ENCODE data around the gene SCFD2. TPM values are rescaled to one million over a fixed set of nuclear protein-coding genes. Genes with fewer than 3 reads are reported as not detected.

SCFD2 gene
- total and polyA plus RNA-seq, 4 donors: 4.3 to 28.8 (median 7.4) TPM

DNA sequence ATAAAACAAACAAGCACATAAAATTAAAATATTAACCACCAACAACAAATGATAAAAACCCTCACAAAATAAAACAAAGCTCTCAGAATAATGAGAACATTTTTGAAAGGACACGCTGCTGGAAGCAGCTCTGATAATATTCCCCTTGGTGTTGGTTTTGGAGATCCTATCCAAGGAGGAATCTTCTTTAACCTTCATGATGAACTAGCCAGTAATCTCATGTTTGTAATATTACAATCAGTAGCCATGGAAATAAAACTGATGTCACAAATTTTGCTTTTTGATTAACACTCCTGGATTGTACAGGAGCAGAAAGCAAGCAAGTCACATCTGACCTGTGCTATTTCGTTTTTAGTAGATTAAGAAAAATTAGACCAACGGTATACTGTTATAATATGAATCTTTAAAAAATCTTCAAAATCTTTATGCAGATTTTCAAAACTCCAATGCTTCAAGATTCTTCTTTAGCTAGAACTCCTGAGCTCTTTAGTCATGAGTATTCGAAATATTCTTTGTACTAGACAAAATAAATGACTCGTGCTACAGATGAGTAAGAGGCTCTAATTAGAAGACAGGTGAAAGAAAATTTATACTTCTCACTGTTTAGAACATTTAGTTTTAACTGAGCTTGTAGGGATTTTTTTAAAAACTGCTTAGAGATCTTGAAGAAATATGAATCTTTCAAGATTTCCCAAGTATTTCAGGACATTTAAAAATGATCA is 349.6 kb downstream of the SCFD2 start:
- Histone ChIP-seq H3K4me1 (ENCODE audit: control insufficient read depth in 4 of 4, insufficient read depth in 4 of 4, low read length in 3 of 4) (peaks cover 2 to 20% (median 17%) of the 10 kb centered on the region in 4 donors), H3K27ac (ENCODE audit: low read depth in 1 of 2, low read length in 2 of 2) (no peak overlapping the region)
- 75% methylated on average over 5 of the region's 5 CpGs for WGBS

DNA sequence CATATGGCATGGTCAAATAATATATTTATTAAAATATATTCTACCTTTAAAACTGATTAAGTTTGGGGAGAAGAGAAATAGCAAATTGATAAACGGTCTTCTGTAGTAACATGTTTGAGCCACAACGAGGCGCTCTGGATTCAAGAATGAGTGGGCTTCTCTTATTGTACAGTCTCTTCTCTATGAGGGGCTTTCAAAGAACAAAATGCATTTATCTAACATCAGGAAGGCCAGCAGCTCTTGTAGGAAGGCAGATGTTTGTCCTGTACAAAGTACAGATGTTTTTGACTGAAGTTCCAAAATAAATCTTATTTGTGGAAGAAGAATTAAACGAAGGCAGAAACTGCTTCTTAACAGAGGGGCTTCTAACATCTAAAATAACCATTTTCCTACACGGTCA is 350.2 kb downstream of the SCFD2 start:
- H3K4me1 ChIP-seq (ENCODE audit: control insufficient read depth in 4 of 4, insufficient read depth in 4 of 4, low read length in 3 of 4): peaks cover 2 to 18% (median 15%) of the 10 kb centered on the region in 4 donors

More for the DNA sequence above, 349.6 kb downstream of the SCFD2 start:
- Histone ChIP-seq H3K36me3 (ENCODE audit: control insufficient read depth in 4 of 4, insufficient read depth in 3 of 4, low read depth in 1 of 4, low read length in 3 of 4) (no peaks in the 10 kb centered on the region), H3K27me3 (ENCODE audit: control insufficient read depth in 4 of 4, insufficient read depth in 4 of 4, low read length in 3 of 4) (no peaks in the 10 kb centered on the region), H3K9ac (ENCODE audit: low read depth in 1 of 2, low read length in 2 of 2) (no peak overlapping the region), H3K4me3 (ENCODE audit: low read depth in 1 of 3, low read length in 3 of 3) (no peak overlapping the region), H3K9me3 (ENCODE audit: control insufficient read depth in 4 of 4, low read length in 3 of 4) (no peaks in the 10 kb centered on the region)
- no peak for DNase-seq (ENCODE audit: low spot score)
- no peak for TF ChIP-seq SP1 (IDR thresholded peaks at IDR 0.05)

DNA sequence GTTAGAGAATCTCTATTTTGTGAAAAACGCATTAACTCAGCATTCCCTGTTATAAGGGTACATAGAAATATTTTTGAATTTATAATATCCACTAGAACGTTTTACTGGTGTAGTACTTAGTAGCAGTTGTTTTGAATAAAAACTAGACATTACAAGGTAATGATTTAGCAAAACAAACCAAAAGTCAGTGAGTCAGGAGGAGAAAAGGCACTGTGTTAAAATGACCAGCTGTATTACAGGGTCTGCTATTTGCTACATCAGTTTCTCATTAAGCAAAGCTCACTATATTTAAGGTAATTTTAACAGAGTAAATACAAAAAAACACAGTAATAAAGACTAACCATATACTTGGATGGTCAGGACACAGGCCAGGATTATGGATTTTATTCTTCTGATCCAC is 351.0 kb downstream of the SCFD2 start:
- no peak overlapping the region for H3K4me3 ChIP-seq (ENCODE audit: low read depth in 1 of 3, low read length in 3 of 3)
- no peak for DNase-seq (ENCODE audit: low spot score)
- peaks cover 0 to 10% (median 7%) of the 10 kb centered on the region in 4 donors for H3K4me1 ChIP-seq (ENCODE audit: control insufficient read depth in 4 of 4, insufficient read depth in 4 of 4, low read length in 3 of 4)
- no peak overlapping the region for H3K9ac ChIP-seq (ENCODE audit: low read depth in 1 of 2, low read length in 2 of 2)
- TF ChIP-seq, protein P1, sequence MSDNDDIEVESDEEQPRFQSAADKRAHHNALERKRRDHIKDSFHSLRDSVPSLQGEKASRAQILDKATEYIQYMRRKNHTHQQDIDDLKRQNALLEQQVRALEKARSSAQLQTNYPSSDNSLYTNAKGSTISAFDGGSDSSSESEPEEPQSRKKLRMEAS (IDR thresholded peaks at IDR 0.05): no peak
- no peaks in the 10 kb centered on the region for H3K27me3 ChIP-seq (ENCODE audit: control insufficient read depth in 4 of 4, insufficient read depth in 4 of 4, low read length in 3 of 4)
- H3K27ac ChIP-seq (ENCODE audit: low read depth in 1 of 2, low read length in 2 of 2): no peak overlapping the region
- WGBS: 78% methylated on average over 2 of the region's 2 CpGs
- no peaks in the 10 kb centered on the region for H3K9me3 ChIP-seq (ENCODE audit: control insufficient read depth in 4 of 4, low read length in 3 of 4)
- no peaks in the 10 kb centered on the region for H3K36me3 ChIP-seq (ENCODE audit: control insufficient read depth in 4 of 4, insufficient read depth in 3 of 4, low read depth in 1 of 4, low read length in 3 of 4)

More for the DNA sequence above, 350.2 kb downstream of the SCFD2 start:
- TF ChIP-seq YY1 (IDR thresholded peaks at IDR 0.05): no peak
- TF ChIP-seq, protein P2, sequence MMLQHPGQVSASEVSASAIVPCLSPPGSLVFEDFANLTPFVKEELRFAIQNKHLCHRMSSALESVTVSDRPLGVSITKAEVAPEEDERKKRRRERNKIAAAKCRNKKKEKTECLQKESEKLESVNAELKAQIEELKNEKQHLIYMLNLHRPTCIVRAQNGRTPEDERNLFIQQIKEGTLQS (IDR thresholded peaks at IDR 0.05): no peak
- TF ChIP-seq, protein P3, sequence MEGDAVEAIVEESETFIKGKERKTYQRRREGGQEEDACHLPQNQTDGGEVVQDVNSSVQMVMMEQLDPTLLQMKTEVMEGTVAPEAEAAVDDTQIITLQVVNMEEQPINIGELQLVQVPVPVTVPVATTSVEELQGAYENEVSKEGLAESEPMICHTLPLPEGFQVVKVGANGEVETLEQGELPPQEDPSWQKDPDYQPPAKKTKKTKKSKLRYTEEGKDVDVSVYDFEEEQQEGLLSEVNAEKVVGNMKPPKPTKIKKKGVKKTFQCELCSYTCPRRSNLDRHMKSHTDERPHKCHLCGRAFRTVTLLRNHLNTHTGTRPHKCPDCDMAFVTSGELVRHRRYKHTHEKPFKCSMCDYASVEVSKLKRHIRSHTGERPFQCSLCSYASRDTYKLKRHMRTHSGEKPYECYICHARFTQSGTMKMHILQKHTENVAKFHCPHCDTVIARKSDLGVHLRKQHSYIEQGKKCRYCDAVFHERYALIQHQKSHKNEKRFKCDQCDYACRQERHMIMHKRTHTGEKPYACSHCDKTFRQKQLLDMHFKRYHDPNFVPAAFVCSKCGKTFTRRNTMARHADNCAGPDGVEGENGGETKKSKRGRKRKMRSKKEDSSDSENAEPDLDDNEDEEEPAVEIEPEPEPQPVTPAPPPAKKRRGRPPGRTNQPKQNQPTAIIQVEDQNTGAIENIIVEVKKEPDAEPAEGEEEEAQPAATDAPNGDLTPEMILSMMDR (IDR thresholded peaks at IDR 0.05; ENCODE audit: low read depth, low read length, missing input control): peak; percentile 59
- TF ChIP-seq RAD21 (IDR thresholded peaks at IDR 0.05): peak; percentile 87 to 88
- TF ChIP-seq SP1 (IDR thresholded peaks at IDR 0.05): no peak
- no peak for TF ChIP-seq JUND (IDR thresholded peaks at IDR 0.05)
- TF ChIP-seq GABPA (IDR thresholded peaks at IDR 0.05 in 1 of 2, conservative IDR thresholded peaks at IDR 0.05 in 1 of 2): no peak
- Histone ChIP-seq H3K9ac (ENCODE audit: low read depth in 1 of 2, low read length in 2 of 2) (no peak overlapping the region), H3K27ac (ENCODE audit: low read depth in 1 of 2, low read length in 2 of 2) (no peak overlapping the region), H3K36me3 (ENCODE audit: control insufficient read depth in 4 of 4, insufficient read depth in 3 of 4, low read depth in 1 of 4, low read length in 3 of 4) (no peaks in the 10 kb centered on the region), H3K9me3 (ENCODE audit: control insufficient read depth in 4 of 4, low read length in 3 of 4) (no peaks in the 10 kb centered on the region), H3K27me3 (ENCODE audit: control insufficient read depth in 4 of 4, insufficient read depth in 4 of 4, low read length in 3 of 4) (no peaks in the 10 kb centered on the region), H3K4me3 (ENCODE audit: low read depth in 1 of 3, low read length in 3 of 3) (no peak overlapping the region)
- no peak for DNase-seq (ENCODE audit: low spot score)
- WGBS: 24% methylated on average over 5 of the region's 5 CpGs
